ENCODE results near the gene FGFR2.

DNA sequence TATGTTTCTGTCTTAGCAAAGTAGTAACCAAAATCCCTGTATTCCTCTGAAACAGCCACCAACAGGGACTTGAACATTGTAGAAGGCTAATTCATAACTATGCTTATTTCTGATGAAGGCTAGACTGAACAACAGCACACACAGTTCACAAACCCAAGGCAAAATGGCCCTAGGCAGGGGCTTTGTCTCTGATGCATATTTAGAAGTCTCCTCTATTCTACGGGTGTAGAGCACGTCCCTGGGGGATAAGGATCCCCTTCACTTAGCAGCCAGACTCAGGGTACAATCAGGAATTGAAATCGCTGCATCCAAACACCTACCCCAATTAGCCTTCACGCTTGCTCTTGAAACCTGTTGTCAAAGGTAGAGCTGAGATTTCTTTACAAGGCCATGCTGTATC lies 45.5 kb downstream of the FGFR2 start:
- no peak for TF ChIP-seq CTCF (IDR thresholded peaks at IDR 0.05)
- no peak for TF ChIP-seq POLR2A (IDR thresholded peaks at IDR 0.05)

All from thyroid gland (tissue), 4 donors.